ENCODE data around the gene ASTN1. TPM values are rescaled to one million over a fixed set of nuclear protein-coding genes. Genes with fewer than 3 reads are reported as not detected.

The ASTN1 gene
- total and polyA plus RNA-seq, 2 of the 4 experiments (the other 2 are of a cell fraction): under 0.01 to 0.07 TPM

- H3K9me1 ChIP-seq (ENCODE audit: insufficient read depth, low read length): no peaks in the 10 kb centered on the region
- H2BK20ac ChIP-seq (ENCODE audit: low read depth, low read length): no peak overlapping the region
- no peaks in the 10 kb centered on the region for H4K20me1 ChIP-seq (ENCODE audit: insufficient read depth, low read length)
- dilution Hi-C loops (cut with HindIII; ENCODE audit: low sequenced_read_pairs, unreplicated experiment) (no loop called here), in situ Hi-C loops (cut with MboI; ENCODE audit: low sequenced_read_pairs) (no loop called here), intact Hi-C loops (cut with micrococcal nuclease) (no loop called here)
- no peak overlapping the region for H3K14ac ChIP-seq (replicated peaks; ENCODE audit: low read depth, low read length)
- H3K4me2 ChIP-seq (ENCODE audit: low read depth, low read length): no peak overlapping the region
- ChIA-PET CTCF (interaction anchor here (0.6 kb wide), 1 partner anchor 127 kb away, joined by 3 read pairs; no protein-coding TSS in a partner anchor), POLR2A (ENCODE audit: unreplicated experiment) (no interaction called here)
- ATAC-seq (ENCODE audit: low read depth): no peak
- no peak overlapping the region for H2BK15ac ChIP-seq (ENCODE audit: low read depth, low read length)
- H3K4ac ChIP-seq (ENCODE audit: low read depth, low read length): no peak overlapping the region
- no peak overlapping the region for H4K8ac ChIP-seq (ENCODE audit: low read depth in 2 of 2, low read length in 2 of 2)
- WGBS, 2 experiments (ENCODE audit: extremely low coverage in 2 of 2, insufficient read length in 1 of 2): no CpG with 5 or more reads among the region's 3 CpGs
- no peaks in the 10 kb centered on the region for H3K4me1 ChIP-seq (ENCODE audit: control insufficient read depth, insufficient read depth, low read length)
- H3K27ac ChIP-seq (ENCODE audit: insufficient read depth, low read length): no peak overlapping the region
- H3K9ac ChIP-seq (ENCODE audit: low read depth, low read length): no peak overlapping the region
- H2AK9ac ChIP-seq (replicated peaks; ENCODE audit: low read depth, low read length, poor library complexity): no peak overlapping the region
- no peak overlapping the region for H2AFZ ChIP-seq (replicated peaks; ENCODE audit: low read length, poor library complexity)
- H3K9me3 ChIP-seq (ENCODE audit: control insufficient read depth, insufficient read depth, low read length): no peaks in the 10 kb centered on the region
- no peak overlapping the region for H2BK120ac ChIP-seq (ENCODE audit: low read depth, low read length)
- no peak overlapping the region for H3K23ac ChIP-seq (ENCODE audit: low read depth, low read length)
- TF ChIP-seq, protein P1, sequence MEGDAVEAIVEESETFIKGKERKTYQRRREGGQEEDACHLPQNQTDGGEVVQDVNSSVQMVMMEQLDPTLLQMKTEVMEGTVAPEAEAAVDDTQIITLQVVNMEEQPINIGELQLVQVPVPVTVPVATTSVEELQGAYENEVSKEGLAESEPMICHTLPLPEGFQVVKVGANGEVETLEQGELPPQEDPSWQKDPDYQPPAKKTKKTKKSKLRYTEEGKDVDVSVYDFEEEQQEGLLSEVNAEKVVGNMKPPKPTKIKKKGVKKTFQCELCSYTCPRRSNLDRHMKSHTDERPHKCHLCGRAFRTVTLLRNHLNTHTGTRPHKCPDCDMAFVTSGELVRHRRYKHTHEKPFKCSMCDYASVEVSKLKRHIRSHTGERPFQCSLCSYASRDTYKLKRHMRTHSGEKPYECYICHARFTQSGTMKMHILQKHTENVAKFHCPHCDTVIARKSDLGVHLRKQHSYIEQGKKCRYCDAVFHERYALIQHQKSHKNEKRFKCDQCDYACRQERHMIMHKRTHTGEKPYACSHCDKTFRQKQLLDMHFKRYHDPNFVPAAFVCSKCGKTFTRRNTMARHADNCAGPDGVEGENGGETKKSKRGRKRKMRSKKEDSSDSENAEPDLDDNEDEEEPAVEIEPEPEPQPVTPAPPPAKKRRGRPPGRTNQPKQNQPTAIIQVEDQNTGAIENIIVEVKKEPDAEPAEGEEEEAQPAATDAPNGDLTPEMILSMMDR (conservative IDR thresholded peaks at IDR 0.05; ENCODE audit: low read depth, low read length): no peak
- TF ChIP-seq MXI1 (IDR thresholded peaks at IDR 0.05; ENCODE audit: borderline replicate concordance, low read depth, low read length) (no peak), ELK1 (IDR thresholded peaks at IDR 0.05; ENCODE audit: borderline replicate concordance, low read depth, low read length) (no peak), RFX5 (IDR thresholded peaks at IDR 0.05; ENCODE audit: low read depth, low read length) (no peak), FOS (IDR thresholded peaks at IDR 0.05; ENCODE audit: low read depth, low read length) (no peak), CEBPB (IDR thresholded peaks at IDR 0.05; ENCODE audit: low read depth, low read length) (no peak), MAZ (IDR thresholded peaks at IDR 0.05; ENCODE audit: borderline replicate concordance, low read depth, low read length) (no peak), MAFK (IDR thresholded peaks at IDR 0.05; ENCODE audit: low read depth, low read length) (no peak), POLR2A (IDR thresholded peaks at IDR 0.05; ENCODE audit: low read depth, low read length) (no peak), SMC3 (IDR thresholded peaks at IDR 0.05; ENCODE audit: low read depth, low read length) (no peak), NFE2L2 (IDR thresholded peaks at IDR 0.05; ENCODE audit: low read depth, low read length) (no peak), RAD21 (IDR thresholded peaks at IDR 0.05; ENCODE audit: low read length) (no peak), BHLHE40 (IDR thresholded peaks at IDR 0.05; ENCODE audit: low read depth, low read length) (no peak), RCOR1 (IDR thresholded peaks at IDR 0.05; ENCODE audit: insufficient replicate concordance, low read length) (no peak), CHD1 (IDR thresholded peaks at IDR 0.05; ENCODE audit: low read depth, low read length) (no peak)
- TF ChIP-seq, protein P2, sequence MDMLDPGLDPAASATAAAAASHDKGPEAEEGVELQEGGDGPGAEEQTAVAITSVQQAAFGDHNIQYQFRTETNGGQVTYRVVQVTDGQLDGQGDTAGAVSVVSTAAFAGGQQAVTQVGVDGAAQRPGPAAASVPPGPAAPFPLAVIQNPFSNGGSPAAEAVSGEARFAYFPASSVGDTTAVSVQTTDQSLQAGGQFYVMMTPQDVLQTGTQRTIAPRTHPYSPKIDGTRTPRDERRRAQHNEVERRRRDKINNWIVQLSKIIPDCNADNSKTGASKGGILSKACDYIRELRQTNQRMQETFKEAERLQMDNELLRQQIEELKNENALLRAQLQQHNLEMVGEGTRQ (IDR thresholded peaks at IDR 0.05; ENCODE audit: low read depth, low read length): no peak
- no peaks in the 10 kb centered on the region for H3K36me3 ChIP-seq (ENCODE audit: control insufficient read depth, insufficient read depth, low read length)
- no peak overlapping the region for H3K4me3 ChIP-seq (ENCODE audit: insufficient read depth, low read depth, low read length)
- no peak overlapping the region for H3K18ac ChIP-seq (ENCODE audit: low read depth, low read length)
- BruUV-seq (replicated peaks): no TSS peak
- no peak overlapping the region for H2BK5ac ChIP-seq (ENCODE audit: low read depth, low read length, poor library complexity, severe bottlenecking)
- no peak overlapping the region for H4K5ac ChIP-seq (ENCODE audit: low read depth, low read length)
- H4K91ac ChIP-seq (ENCODE audit: insufficient read depth, low read depth, low read length): no peak overlapping the region
- no peak for DNase-seq
- H3K27me3 ChIP-seq (ENCODE audit: control insufficient read depth, insufficient read depth, low read length): no peaks in the 10 kb centered on the region
- H3K56ac ChIP-seq (ENCODE audit: extremely low read depth, insufficient read depth, low read length): no peak overlapping the region
- H2AK5ac ChIP-seq (ENCODE audit: low read depth, low read length): no peak overlapping the region
- no peaks in the 10 kb centered on the region for H3K79me1 ChIP-seq (ENCODE audit: low read depth in 1 of 2, low read length in 2 of 2)
These were observed 315.2 kb downstream of the ASTN1 start for GRCh38 chr1:176849281-176849680.

All from IMR-90 (cell line).